HG03039 (cell line): ENCODE results near the gene FAM83C.

Experiments used
- ATAC-seq: cut with Tn5 transposase; IDR thresholded peaks from one replicate; pipeline ENCODE4 v1.9.1; 2021; ENCODE audit warnings: mild to moderate bottlenecking, moderate library complexity; ENCODE audit not compliant: unreplicated experiment

Gene FAM83C

DNA sequence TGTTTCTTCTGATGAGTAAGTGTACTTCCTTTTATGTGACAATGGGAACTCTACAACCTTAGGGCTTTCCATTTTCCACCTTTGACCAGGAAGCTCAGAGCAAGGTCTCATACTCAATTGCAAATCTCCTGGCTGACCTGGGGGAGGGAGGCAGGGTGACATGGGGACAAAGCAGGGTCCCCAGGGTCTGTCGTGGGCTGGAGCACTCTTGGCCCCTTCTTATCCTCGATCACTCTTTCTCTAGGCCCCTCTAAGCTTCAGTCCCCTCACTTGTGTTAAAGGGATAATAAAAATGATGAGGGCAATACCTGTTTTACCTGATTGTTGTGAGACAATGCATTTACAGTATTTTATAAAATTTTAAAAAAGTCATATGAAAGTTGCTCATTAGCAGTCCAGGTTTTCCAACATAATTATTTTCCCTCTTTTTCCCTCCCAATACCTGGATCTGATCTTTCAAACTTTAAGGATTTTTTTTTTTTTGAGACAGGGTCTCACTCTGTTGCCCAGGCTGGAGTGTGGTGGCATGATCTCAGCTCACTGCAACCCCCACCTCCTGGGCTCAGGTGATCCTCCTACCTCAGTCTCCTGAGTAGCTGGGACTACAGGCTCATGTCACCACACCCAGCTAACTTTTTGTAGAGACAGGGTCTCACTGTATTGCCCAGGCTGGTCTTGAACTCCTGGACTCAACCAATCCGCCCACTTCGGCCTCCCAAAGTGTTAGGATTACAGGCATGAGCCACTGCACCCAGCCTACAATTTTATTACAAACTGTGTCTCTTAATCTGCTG is 8.4 kb upstream of the FAM83C start:
- ATAC-seq: no peak

DNA sequence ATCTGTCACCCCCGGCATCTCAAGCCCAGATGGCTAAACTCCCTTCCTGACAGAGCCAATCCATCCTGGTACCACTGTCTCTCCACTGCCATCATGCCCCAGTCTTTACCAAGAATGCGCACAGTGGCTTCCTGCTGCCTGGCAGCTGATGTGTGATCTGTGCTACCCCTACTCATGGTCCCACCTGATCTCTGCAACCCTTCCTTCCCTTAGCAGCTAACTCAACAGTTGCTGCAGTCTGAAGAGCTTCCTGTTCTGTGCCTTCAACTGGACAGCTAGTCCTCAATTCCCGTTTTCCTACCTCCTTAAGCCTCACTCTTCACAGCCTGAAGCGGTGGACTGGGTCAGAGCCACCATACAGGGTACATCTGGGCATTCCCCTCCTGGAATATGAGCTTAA is 7.6 kb upstream of the FAM83C start:
- no peak for ATAC-seq

DNA sequence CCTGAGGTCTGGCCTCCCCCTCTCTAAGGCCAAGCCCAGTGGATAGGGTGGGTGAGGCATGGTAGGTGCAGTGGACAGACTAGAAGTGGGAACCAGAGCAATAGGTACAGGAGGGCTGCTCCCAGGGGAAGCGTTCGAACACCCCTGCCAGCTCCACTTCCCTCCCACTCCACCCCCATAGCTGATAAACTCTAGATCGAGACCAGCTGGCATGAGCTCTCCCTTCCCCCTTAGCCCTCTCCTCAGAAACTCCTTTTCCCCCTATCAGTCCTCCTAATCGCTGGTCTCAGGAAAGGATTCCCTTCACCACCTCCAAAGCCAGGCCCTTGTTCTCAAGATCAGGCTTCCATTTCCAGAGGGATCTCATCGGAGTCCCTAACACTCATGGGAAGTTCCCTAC is 6.0 kb upstream of the FAM83C start:
- ATAC-seq: no peak

DNA sequence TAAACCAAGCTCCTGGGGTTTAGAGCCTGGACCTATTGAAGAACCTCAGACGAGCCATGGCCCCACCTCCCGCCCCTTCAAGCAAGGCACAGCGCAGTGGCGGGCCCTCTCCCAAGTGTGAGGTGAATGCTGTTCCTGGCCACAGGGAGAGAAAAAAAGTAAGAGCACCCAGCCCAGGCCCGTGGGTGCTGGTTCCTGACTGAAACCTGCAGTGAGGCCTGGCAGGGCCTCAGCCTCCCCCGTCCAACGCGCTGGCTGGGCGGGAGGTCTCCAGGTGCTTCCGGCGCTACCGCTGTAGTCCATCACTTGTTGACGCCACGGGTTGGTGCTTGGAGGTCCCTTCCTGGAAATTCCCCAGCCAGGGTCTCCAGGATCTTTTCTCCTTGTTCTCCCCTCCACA is 5.5 kb upstream of the FAM83C start:
- no peak for ATAC-seq

DNA sequence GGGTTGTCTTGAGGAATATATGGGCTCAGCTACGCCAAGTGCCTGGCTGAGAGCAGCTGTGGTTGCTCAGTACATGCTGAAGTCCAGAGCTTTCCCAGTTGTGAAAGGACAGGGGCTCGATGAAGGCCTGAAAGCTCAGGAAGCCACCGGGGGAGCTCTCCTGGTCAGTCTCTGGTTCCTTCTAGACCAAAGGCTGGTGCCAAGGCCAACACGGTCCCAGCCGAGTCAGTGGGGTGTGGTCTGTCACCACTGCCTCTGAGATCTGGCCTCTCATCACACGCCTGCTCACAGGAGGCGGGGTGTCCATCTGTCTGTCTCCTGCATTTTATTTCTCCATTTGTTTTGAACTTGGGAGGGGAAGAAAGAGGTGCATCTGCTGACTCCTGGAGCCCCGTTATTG is 4.9 kb upstream of the FAM83C start:
- ATAC-seq: no peak

DNA sequence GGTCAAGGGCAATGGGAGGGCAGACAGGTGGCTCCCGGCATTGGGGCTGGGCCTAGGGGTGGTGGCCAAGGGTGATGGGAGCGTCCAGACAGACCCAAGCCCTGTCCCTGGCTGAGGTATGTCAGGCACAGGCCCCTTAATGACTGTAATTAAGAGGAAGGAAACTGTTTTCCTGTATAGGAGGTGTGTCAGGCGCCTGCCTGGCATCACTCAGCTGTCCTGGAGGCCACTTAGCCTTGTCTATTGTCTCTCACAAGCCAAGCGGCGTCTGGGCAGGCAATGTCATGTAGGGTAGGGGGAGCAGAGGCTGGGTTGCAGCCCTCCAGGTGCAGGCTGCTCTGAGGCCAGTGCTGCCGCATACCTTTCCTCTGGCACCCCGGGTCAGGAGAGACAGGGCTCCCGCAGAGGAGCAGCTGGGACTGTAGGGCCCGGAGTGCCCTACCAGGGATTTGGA is 3.9 kb upstream of the FAM83C start:
- no peak for ATAC-seq

DNA sequence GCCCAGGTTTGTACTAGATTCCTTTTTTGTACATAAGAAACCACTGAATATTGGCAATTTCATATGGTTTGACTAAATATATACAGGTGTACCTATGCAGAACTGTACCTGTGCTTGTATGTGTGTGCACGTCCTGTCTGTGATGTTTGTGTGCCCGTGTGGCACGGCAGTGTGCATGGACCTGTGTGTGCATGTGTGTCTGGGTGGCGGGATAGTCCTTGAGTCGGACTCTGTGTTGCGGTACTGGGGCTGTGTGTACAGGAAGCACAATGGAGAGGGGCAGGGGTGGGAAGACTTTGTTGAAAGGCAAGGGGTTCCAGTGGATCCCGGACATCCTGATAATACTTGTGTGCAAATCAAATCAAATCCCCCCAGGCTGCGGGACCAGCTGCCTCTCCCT is 3.4 kb upstream of the FAM83C start:
- ATAC-seq: no peak

DNA sequence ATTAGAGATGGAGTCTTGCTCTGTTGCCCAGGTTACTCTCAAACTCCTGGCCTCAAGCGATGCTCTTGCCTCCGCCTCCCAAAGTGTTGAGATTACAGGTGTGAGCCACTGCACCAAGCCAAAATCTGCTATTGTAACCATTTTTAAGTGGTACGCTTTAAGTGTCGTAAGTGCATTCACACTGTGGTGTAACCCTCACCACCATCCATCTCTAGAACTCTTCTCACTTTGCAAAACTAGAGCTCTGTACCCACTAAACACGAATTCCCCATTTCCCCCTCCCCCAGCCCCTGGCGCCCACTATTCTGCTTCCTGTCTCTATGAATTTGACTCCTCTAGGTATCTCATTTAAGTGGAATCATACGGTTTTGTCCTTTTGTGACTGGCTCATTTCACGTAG is 2.8 kb upstream of the FAM83C start:
- no peak for ATAC-seq

DNA sequence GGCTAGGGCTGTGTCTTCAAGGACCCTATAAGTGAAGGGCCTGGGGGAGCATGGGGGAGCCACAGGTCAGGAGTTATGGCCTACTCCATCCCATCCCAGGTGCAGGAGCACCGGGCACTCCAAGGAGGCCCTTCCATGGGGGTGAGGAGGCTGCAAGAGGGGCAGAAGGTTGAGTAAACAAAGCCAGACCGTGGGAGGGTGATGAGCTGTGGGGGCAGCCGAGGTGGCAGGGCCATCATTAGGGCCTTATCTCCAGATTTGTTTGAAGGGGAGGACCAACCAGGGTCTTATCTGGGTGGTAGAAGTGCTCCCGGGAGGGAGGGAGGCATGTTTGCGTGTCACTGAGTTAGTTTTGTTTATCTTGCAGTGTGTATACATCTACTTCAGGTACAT is 2.1 kb upstream of the FAM83C start:
- ATAC-seq: no peak

DNA sequence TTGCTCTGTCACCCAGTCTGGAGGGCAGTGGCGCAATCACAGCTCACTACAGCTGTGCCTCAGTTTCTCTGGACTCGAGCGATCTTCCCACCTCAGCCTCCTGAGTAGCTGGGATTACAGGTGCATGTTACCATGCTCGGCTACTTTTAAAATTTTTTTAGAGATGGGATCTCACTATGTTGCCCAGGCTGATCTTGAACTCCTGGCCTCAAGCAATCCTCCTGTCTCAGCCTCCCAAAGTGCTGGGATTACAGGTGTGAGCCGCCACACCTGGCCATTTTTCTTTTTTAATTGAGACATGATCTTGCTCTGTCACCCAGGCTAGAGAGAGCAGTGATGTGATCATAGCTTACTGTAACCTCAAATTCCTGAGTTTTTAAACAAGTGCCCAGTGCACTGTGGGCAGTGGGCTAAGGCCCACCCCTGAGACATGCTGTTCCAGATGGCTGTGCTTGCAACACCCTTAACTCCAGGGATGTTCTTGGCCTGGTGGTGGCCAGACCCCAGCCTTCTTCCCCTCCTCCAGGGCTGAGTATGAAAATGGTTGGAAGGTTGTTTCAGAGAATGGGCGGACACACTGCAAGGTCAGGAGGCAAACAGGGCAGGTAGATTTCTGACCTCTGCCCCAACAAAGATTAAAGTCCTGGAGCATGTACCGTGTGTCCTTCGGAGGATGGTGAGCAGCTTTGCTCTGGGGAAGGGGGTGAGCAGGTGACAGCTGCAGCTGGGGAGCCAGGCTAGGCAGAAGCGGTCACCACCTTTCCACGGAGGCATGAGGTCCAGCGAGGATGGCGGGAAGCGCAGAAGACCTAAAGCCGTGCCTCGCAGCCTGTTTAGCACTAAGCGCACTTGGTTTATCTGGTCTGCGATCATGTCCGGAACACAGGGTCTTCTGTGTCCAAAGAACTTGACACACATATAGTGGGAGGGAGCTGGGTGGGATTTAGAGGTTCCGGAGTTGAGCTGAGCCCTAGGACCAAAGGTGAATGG is 1.4 kb upstream of the FAM83C start:
- ATAC-seq: no peak

DNA sequence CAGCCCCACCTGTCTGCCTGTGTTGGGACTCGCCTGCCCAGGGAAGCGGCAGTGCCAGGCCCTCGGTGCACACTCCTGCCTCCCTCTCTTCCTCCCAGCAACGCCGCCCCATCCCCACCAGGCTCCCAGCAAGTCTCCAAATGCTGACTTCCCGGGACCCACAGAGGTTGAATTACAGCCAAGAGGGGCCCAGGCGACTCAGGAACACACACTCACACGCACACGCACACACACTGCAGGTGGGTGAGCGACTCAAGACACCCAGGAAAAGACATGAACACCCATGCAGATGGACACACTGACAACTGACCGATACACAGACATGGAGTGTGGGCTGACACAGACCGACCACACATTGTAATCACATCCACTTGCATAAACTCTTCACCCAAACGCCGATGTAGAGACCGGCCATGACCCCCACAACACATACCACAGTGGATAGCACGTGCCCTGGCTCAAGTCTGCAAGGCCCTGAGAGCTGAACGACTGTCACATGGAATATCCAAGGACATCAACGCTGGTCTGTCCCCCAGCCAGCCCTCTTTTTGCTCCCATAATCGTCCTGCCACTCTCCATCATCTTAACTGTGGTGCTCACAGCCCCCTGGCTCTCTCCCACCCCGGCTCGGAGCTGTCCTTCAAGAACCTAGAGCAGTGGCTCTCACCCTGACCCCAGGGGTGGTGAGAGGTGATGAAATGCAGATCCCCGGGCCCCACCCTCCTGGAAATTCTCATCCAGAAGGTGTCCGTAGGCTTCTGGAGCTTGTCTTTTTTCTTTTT is 470 bp upstream of the FAM83C start:
- no peak for ATAC-seq

DNA sequence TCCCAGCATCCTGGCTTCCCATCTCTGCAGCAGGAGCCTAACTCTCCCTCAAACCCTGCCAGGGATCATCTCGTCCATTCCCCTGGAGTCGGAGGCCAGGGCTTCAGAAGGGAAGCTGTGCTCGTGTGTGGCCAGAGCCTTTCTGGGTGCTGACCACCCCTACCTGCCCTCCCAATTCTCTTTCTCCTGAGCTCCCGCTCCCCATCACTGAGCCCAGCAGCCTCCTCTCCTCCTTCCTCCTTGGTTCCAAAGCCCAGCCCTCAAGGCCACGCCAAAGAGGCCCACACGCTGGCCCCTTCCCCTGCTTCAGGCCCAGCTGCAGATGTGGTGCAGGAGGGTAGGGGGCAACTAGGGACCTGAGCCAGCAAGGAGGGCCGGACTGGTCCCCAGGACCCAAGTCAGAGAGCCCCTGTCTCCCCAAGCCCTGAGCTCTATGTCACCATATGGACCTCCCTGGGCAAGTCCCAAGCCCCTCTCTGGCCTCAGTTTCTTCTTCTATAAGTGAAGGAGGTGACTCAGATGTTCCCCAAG is 1.3 kb downstream of the FAM83C start:
- no peak for ATAC-seq

DNA sequence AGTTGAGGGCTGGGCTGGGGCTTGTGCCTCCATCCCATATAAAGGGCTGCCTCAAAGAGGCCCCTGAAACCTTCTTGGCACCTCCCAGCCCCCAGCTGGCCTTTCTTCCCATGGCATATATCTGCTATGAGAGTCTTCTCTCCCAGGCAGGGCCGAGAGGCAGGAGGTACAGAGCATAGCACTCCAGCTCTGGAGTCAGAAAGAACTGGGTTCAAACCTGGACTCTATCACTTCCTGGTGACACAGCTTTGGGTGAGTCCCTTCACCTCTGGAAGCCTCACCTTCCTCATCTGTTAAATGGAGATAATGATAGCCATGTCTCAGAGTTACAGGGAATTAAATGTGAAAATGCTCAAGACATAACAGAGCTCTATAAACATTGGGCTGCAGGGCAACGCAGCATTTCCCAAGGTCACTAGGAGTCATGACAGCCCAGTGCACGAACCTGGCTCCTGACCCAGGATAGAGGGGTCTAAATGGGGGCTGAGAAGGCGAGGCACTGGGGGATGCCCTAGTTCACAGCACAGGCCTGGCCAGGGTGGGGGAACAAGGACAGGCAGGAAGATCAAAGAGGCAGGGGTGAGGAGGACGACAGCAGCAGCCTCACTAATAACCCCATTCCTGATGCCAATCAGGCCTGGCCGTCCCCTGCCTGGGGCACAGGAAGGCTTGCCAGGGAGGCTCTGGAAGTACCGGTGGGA is 1.9 kb downstream of the FAM83C start:
- ATAC-seq: no peak

DNA sequence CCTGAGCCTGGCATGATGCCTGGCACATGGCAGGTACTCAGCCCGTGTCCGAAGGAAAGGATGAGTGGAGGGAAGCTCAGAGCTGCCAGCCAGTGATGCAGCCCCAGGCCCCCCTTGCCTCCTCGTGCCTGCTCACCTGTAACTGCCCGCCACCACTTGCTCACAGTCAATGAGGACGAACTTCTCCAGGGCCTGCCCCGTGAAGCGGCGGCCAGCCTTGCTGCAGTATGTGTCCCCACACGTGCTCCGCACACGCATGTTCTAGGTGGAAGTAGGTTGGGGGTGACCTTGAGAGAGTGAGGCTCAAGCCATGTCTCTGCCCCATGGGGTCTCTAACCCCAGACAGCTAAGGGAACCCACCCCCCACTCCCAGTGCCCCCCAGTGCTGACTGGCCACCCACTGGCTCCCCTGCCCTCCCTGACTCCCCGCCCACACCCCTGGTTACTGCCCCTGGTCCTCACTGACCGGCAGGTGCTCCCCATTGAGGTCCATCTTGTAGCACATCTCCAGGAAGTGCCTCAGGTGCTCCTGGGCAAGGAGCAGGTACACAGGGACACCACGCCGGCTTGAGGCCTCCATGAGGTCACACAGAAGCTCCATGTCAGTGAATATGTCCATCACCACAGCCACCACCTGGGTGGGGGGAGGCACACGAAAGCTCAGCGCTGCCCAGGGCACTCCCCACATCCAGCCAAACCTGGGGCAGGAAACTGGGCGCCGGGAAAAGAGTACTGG is 3.7 kb downstream of the FAM83C start:
- ATAC-seq: no peak

DNA sequence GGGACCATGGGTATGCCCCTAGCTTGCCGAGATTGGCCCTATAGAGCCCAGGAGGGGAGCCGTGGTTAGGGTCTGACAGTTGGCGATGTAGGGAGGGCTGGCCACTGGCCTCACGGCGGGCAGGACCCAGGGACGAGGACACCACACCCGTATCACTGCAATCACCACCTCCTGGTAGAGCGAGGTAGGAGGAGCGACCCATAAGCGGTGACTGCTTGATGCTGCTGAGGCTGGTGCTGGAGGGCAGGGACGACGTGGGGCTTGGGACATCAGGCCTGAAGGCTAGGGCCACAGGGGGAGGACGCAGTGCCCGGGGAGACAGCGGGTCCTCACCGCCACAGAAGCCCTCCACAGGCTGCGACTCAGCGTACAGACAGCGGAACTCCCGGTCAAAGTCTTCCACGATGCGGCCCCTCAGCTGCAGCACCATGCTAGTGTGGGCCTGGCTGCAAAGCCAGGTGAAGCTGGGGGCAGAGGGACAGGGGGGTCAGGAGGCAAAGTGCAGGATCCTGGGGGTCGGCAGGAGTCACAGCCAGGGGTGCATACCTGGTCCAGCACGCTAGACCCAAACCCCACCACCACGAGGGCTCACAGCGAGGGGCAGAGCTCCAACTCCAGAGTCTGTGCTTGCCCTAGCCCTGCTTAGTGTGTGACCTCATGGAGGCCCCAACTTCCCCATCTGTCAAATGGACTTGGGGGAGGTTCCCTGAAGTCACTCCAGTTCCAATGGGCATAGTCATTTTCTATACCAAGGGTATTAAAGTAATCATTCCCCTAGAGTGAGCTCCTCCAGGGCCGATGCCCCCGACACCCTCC is 4.5 kb downstream of the FAM83C start:
- ATAC-seq: no peak

DNA sequence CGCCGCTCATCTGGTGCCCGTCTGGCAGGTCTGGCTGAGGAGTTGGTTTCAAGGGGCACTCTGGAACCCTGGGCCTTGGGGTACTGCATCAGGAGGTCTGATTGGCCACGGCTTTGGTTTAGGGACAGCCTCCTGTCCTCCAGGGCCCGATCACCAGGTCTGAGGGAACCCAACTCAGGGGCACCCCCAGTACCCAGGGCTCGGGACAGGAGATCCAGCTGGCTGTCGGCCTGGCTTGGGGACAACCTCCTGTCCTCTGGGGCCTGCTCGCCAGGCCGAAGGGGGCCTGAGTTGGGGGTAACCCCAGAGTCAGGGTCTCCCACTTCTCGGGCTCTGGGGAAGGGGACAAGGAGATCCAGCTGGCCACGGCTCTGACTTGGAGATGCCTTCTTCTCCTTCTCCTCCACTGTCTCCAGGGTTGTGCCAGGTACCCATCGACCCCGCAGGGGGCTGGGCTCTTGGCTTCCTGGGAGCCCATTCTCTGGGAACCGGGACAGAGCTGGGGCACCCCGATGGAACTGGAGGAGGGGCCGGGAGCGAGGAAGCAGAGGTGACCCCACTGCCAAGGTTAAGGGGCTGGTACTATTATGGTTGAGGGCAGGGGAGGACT is 5.2 kb downstream of the FAM83C start:
- ATAC-seq: no peak

DNA sequence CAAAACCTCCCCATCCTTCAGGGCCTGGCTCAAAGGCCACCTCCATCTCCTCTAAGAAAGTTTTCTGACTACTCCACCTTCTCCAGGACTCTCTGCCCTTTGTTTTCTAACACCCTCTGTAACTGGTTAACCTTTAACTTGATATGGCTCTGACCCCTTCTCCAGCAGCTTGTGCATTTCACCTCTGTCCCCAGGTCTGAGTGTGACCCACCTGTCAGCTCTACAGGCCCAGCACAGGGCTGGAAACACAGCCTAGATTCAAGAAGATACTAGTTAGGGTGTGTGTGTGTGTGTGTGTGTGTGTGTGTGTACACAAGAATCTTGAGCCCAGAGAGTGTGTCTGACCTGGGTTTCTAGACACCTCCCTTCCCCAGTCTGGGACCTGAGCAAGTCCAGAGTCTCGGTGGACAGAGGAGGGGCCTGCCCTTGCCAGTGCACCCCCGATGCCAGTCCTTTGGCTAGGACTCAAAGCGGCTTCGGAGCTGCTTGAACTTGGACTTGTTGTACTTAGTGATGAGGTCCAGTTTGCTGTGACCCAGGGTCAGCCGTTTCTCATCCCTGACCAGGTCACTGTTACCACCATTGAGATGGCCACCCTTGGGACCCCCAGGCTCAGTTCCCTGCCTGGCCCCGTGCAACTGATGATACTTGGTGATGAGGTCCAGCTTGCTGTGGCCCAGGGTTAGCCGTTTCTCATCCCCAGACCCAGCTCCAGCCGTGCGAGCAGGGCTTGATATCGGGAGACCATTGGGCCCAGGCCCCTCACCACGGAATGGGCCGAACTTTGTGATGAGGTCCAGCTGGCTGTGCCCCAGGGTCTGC is 5.9 kb downstream of the FAM83C start:
- no peak for ATAC-seq

DNA sequence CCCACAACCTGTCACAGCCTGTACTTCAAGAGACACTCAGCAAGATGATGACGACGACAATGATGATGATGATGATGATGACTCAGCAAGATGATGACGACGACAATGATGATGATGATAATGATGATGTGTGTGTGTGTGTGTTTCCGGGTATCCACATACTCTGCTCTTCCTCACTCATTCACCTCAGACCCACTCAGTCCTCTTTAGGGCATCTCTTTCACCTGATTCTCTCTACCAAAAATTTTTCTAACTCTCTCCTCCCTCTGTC is 6.5 kb downstream of the FAM83C start:
- no peak for ATAC-seq
